ENCODE data around the gene DUSP1. TPM values are rescaled to one million over a fixed set of nuclear protein-coding genes. Genes with fewer than 3 reads are reported as not detected.

DUSP1 gene
- total and polyA plus RNA-seq, 2 of the 13 experiments (the other 11 are each of a cell fraction or from before 2014, with no cell fraction given) = 27.1 to 55.5 TPM

- TF ChIP-seq ISX (CRISPR knock-in tag; conservative IDR thresholded peaks at IDR 0.05) = no peak; the same call in 1 of the 2 replicates
- TF ChIP-seq TAF1 (CRISPR knock-in tag; IDR thresholded peaks at IDR 0.05) = no peak
- TF ChIP-seq ZSCAN25 (CRISPR knock-in tag; IDR thresholded peaks at IDR 0.05) = no peak; the same call in 1 of the 2 replicates
- peak; percentile 96; the same call in 1 of the 2 replicates for TF ChIP-seq ZNF792 (CRISPR knock-in tag; IDR thresholded peaks at IDR 0.05)
- TF ChIP-seq, protein P1, sequence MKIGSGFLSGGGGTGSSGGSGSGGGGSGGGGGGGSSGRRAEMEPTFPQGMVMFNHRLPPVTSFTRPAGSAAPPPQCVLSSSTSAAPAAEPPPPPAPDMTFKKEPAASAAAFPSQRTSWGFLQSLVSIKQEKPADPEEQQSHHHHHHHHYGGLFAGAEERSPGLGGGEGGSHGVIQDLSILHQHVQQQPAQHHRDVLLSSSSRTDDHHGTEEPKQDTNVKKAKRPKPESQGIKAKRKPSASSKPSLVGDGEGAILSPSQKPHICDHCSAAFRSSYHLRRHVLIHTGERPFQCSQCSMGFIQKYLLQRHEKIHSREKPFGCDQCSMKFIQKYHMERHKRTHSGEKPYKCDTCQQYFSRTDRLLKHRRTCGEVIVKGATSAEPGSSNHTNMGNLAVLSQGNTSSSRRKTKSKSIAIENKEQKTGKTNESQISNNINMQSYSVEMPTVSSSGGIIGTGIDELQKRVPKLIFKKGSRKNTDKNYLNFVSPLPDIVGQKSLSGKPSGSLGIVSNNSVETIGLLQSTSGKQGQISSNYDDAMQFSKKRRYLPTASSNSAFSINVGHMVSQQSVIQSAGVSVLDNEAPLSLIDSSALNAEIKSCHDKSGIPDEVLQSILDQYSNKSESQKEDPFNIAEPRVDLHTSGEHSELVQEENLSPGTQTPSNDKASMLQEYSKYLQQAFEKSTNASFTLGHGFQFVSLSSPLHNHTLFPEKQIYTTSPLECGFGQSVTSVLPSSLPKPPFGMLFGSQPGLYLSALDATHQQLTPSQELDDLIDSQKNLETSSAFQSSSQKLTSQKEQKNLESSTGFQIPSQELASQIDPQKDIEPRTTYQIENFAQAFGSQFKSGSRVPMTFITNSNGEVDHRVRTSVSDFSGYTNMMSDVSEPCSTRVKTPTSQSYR (CRISPR knock-in tag; IDR thresholded peaks at IDR 0.05; ENCODE audit: borderline replicate concordance) = no peak
- peak; percentile 77 for TF ChIP-seq ZNF547 (CRISPR knock-in tag; IDR thresholded peaks at IDR 0.05)
- TF ChIP-seq ZBTB7A (CRISPR knock-in tag; IDR thresholded peaks at IDR 0.05) = peak; percentile 41; the same call in 1 of the 2 replicates
- no peak for TF ChIP-seq ZBTB42 (CRISPR knock-in tag; IDR thresholded peaks at IDR 0.05)
- TF ChIP-seq ZNF292 (CRISPR knock-in tag; IDR thresholded peaks at IDR 0.05; ENCODE audit: borderline replicate concordance, low read depth) = peak; percentile 34; the same call in 1 of the 2 replicates
- TF ChIP-seq ZNF589 (CRISPR knock-in tag; conservative IDR thresholded peaks at IDR 0.05) = no peak
- TF ChIP-seq ZFP90 (CRISPR knock-in tag; IDR thresholded peaks at IDR 0.05; ENCODE audit: borderline replicate concordance) = no peak; the same call in 1 of the 2 replicates
- TF ChIP-seq GTF3A (CRISPR knock-in tag; conservative IDR thresholded peaks at IDR 0.05) = no peak
- TF ChIP-seq SAFB2 (CRISPR knock-in tag; IDR thresholded peaks at IDR 0.05; ENCODE audit: borderline replicate concordance, low read depth) = no peak
- no peak for TF ChIP-seq GTF2F1 (IDR thresholded peaks at IDR 0.05; ENCODE audit: low read length)
- no peak for TF ChIP-seq GFI1 (CRISPR knock-in tag; IDR thresholded peaks at IDR 0.05; ENCODE audit: borderline replicate concordance)
- TF ChIP-seq NAIF1 (CRISPR knock-in tag; IDR thresholded peaks at IDR 0.05; ENCODE audit: borderline replicate concordance) = no peak
- no peak for TF ChIP-seq ZBTB14 (CRISPR knock-in tag; IDR thresholded peaks at IDR 0.05)
- TF ChIP-seq, protein P2, sequence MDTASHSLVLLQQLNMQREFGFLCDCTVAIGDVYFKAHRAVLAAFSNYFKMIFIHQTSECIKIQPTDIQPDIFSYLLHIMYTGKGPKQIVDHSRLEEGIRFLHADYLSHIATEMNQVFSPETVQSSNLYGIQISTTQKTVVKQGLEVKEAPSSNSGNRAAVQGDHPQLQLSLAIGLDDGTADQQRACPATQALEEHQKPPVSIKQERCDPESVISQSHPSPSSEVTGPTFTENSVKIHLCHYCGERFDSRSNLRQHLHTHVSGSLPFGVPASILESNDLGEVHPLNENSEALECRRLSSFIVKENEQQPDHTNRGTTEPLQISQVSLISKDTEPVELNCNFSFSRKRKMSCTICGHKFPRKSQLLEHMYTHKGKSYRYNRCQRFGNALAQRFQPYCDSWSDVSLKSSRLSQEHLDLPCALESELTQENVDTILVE (CRISPR knock-in tag; IDR thresholded peaks at IDR 0.05) = peak; percentile 79; the same call in 1 of the 2 replicates
- peak; percentile 86; the same call in 1 of the 2 replicates for TF ChIP-seq YEATS2 (CRISPR knock-in tag; IDR thresholded peaks at IDR 0.05; ENCODE audit: borderline replicate concordance)
- TF ChIP-seq, protein P3, sequence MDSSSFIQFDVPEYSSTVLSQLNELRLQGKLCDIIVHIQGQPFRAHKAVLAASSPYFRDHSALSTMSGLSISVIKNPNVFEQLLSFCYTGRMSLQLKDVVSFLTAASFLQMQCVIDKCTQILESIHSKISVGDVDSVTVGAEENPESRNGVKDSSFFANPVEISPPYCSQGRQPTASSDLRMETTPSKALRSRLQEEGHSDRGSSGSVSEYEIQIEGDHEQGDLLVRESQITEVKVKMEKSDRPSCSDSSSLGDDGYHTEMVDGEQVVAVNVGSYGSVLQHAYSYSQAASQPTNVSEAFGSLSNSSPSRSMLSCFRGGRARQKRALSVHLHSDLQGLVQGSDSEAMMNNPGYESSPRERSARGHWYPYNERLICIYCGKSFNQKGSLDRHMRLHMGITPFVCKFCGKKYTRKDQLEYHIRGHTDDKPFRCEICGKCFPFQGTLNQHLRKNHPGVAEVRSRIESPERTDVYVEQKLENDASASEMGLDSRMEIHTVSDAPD (CRISPR knock-in tag; IDR thresholded peaks at IDR 0.05) = no peak
- TF ChIP-seq ATF3 (CRISPR knock-in tag; IDR thresholded peaks at IDR 0.05) = peak; percentile 89
- no peak for TF ChIP-seq ZNF251 (CRISPR knock-in tag; IDR thresholded peaks at IDR 0.05)
- TF ChIP-seq CREBL2 (CRISPR knock-in tag; IDR thresholded peaks at IDR 0.05; ENCODE audit: borderline replicate concordance) = peak; percentile 92; the same call in 1 of the 2 replicates
Measured at GRCh38 chr5:172730981-172731679, 39.9 kb downstream of the DUSP1 start (continued).
